Measurements from ENCODE around the gene PTCSC3.

The PTCSC3 gene
- total RNA-seq = 0 reads per million in 3 donors

- Histone ChIP-seq H3K4me3 (ENCODE audit: insufficient read depth, low read depth, low read length, poor library complexity, severe bottlenecking) (no peak within 1 kb of the TSS), H3K4me1 (ENCODE audit: control insufficient read depth, insufficient read depth, low read length, poor library complexity, severe bottlenecking) (no peaks in the 10 kb centered on the region), H3K27ac (ENCODE audit: insufficient read depth, low read length, poor library complexity, severe bottlenecking) (no peak within 1 kb of the TSS), H3K9me3 (ENCODE audit: control insufficient read depth, low read length) (no peaks in the 10 kb centered on the region), H3K36me3 (ENCODE audit: control insufficient read depth, insufficient read depth, low read length) (no peaks in the 10 kb centered on the region), H3K27me3 (replicated peaks; ENCODE audit: control insufficient read depth, insufficient read depth, low read length, poor library complexity, severe bottlenecking) (no peaks in the 10 kb centered on the region)
- DNase-seq = no peak
Measured at GRCh38 chr14:36176524-36176923, at the start of gene PTCSC3. PTCSC3 (minus strand) TSS chr14:36176722.

- no peaks in the 10 kb centered on the region for H3K36me3 ChIP-seq (ENCODE audit: control insufficient read depth, insufficient read depth, low read length)
- H3K4me3 ChIP-seq (ENCODE audit: insufficient read depth, low read depth, low read length, poor library complexity, severe bottlenecking) = no peak overlapping the region
- DNase-seq = no peak
- H3K27me3 ChIP-seq (replicated peaks; ENCODE audit: control insufficient read depth, insufficient read depth, low read length, poor library complexity, severe bottlenecking) = no peaks in the 10 kb centered on the region
- no peaks in the 10 kb centered on the region for H3K4me1 ChIP-seq (ENCODE audit: control insufficient read depth, insufficient read depth, low read length, poor library complexity, severe bottlenecking)
- no peak overlapping the region for H3K27ac ChIP-seq (ENCODE audit: insufficient read depth, low read length, poor library complexity, severe bottlenecking)
- no peaks in the 10 kb centered on the region for H3K9me3 ChIP-seq (ENCODE audit: control insufficient read depth, low read length)
Measured at GRCh38 chr14:36226164-36226563, 49.6 kb upstream of the PTCSC3 start.

DNA sequence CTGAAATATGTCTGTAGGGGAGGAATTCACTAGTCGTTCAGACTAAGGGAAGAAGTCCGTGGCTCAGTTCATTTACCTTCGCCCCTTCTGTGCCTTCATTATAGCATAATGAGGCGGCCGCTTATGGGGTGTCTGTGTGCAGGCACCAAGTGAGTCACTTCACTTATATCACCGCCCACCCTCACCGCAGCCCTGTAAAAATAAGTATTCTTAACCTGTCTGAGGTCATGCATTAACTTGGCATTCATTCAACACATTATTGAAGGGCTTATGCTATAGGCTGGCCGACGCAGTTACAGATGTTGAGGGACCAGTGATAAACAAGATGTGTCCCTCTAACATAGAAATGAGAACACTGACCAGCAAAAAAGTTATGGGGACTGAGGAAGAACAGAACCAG, 47.7 kb upstream of the PTCSC3 start:
- no peak overlapping the region for H3K27ac ChIP-seq (ENCODE audit: insufficient read depth, low read length, poor library complexity, severe bottlenecking)
- no peak overlapping the region for H3K4me3 ChIP-seq (ENCODE audit: insufficient read depth, low read depth, low read length, poor library complexity, severe bottlenecking)
- H3K36me3 ChIP-seq (ENCODE audit: control insufficient read depth, insufficient read depth, low read length) = no peaks in the 10 kb centered on the region
- DNase-seq = no peak
- H3K9me3 ChIP-seq (ENCODE audit: control insufficient read depth, low read length) = no peaks in the 10 kb centered on the region
- no peaks in the 10 kb centered on the region for H3K27me3 ChIP-seq (replicated peaks; ENCODE audit: control insufficient read depth, insufficient read depth, low read length, poor library complexity, severe bottlenecking)
- no peaks in the 10 kb centered on the region for H3K4me1 ChIP-seq (ENCODE audit: control insufficient read depth, insufficient read depth, low read length, poor library complexity, severe bottlenecking)

DNA sequence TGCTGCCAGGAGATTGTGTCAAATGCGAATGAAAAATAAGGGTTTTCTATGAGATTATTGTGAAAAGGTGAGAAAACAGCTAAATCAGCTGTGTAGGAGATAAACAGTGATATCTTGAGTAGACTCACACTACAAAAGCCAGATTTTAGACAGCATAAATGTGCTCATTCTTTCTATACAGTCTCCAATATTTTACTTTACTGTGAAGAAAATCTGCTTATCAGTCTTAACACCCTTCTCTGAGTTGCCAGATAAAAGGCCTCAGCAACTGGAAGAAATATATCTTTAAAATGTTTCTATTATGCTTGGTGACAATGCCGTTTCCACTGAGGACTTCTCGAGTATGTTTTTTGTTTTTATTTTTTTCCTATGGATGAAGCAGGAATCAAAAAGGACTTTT, 47.0 kb upstream of the PTCSC3 start:
- H3K9me3 ChIP-seq (ENCODE audit: control insufficient read depth, low read length) = no peaks in the 10 kb centered on the region
- no peak overlapping the region for H3K27ac ChIP-seq (ENCODE audit: insufficient read depth, low read length, poor library complexity, severe bottlenecking)
- no peaks in the 10 kb centered on the region for H3K36me3 ChIP-seq (ENCODE audit: control insufficient read depth, insufficient read depth, low read length)
- H3K4me3 ChIP-seq (ENCODE audit: insufficient read depth, low read depth, low read length, poor library complexity, severe bottlenecking) = no peak overlapping the region
- no peaks in the 10 kb centered on the region for H3K27me3 ChIP-seq (replicated peaks; ENCODE audit: control insufficient read depth, insufficient read depth, low read length, poor library complexity, severe bottlenecking)
- no peaks in the 10 kb centered on the region for H3K4me1 ChIP-seq (ENCODE audit: control insufficient read depth, insufficient read depth, low read length, poor library complexity, severe bottlenecking)
- DNase-seq = no peak

GRCh38 chr14:36222952-36223468, 46.5 kb upstream of the PTCSC3 start:
- Histone ChIP-seq H3K4me3 (ENCODE audit: insufficient read depth, low read depth, low read length, poor library complexity, severe bottlenecking) (no peak overlapping the region), H3K36me3 (ENCODE audit: control insufficient read depth, insufficient read depth, low read length) (no peaks in the 10 kb centered on the region), H3K27me3 (replicated peaks; ENCODE audit: control insufficient read depth, insufficient read depth, low read length, poor library complexity, severe bottlenecking) (no peaks in the 10 kb centered on the region), H3K27ac (ENCODE audit: insufficient read depth, low read length, poor library complexity, severe bottlenecking) (no peak overlapping the region), H3K4me1 (ENCODE audit: control insufficient read depth, insufficient read depth, low read length, poor library complexity, severe bottlenecking) (no peaks in the 10 kb centered on the region), H3K9me3 (ENCODE audit: control insufficient read depth, low read length) (no peaks in the 10 kb centered on the region)
- no peak for DNase-seq

DNA sequence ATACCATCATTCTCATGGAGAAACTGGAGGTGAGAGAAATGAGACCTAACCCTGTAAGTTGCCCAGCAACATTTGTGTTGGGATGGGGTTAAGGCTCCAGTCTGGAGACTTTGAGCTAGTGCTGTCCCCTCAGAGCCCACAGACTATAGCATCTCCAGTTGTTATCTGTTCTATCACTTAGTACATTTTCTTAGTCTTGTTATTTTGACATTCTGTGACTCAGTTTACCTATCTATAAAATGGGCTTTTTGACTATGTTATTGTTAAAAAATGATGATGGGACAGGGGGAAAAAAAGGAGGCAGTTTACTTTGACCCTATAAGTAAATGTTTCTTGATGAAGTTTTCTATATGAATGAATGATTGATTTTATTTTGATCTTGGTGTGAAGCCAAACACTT, 45.8 kb upstream of the PTCSC3 start:
- no peak overlapping the region for H3K27ac ChIP-seq (ENCODE audit: insufficient read depth, low read length, poor library complexity, severe bottlenecking)
- DNase-seq = no peak
- no peaks in the 10 kb centered on the region for H3K27me3 ChIP-seq (replicated peaks; ENCODE audit: control insufficient read depth, insufficient read depth, low read length, poor library complexity, severe bottlenecking)
- no peaks in the 10 kb centered on the region for H3K9me3 ChIP-seq (ENCODE audit: control insufficient read depth, low read length)
- H3K36me3 ChIP-seq (ENCODE audit: control insufficient read depth, insufficient read depth, low read length) = no peaks in the 10 kb centered on the region
- no peak overlapping the region for H3K4me3 ChIP-seq (ENCODE audit: insufficient read depth, low read depth, low read length, poor library complexity, severe bottlenecking)
- H3K4me1 ChIP-seq (ENCODE audit: control insufficient read depth, insufficient read depth, low read length, poor library complexity, severe bottlenecking) = no peaks in the 10 kb centered on the region

DNA sequence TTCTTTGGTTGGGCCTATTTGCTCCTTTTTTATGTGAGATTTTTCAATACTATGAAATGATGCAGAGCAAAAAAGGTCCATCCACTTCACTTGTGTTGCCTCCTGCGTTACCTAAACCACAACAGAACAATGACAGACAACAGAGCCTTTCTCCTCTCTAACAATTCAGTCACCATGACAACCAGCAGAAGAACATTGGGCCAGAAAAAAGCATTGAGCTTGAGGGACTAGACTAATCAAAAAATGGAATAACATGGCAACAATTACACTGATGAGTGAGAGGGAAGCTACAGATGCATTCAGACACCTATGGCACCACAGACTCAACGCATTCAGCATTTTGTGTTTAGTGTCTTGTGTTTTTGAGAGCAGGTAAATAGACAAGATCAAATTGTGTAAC, 44.6 kb upstream of the PTCSC3 start:
- no peak for DNase-seq
- H3K27me3 ChIP-seq (replicated peaks; ENCODE audit: control insufficient read depth, insufficient read depth, low read length, poor library complexity, severe bottlenecking) = no peaks in the 10 kb centered on the region
- H3K27ac ChIP-seq (ENCODE audit: insufficient read depth, low read length, poor library complexity, severe bottlenecking) = no peak overlapping the region
- H3K4me3 ChIP-seq (ENCODE audit: insufficient read depth, low read depth, low read length, poor library complexity, severe bottlenecking) = no peak overlapping the region
- no peaks in the 10 kb centered on the region for H3K4me1 ChIP-seq (ENCODE audit: control insufficient read depth, insufficient read depth, low read length, poor library complexity, severe bottlenecking)
- no peaks in the 10 kb centered on the region for H3K36me3 ChIP-seq (ENCODE audit: control insufficient read depth, insufficient read depth, low read length)
- no peaks in the 10 kb centered on the region for H3K9me3 ChIP-seq (ENCODE audit: control insufficient read depth, low read length)

GRCh38 chr14:36217732-36218131, 41.2 kb upstream of the PTCSC3 start:
- Histone ChIP-seq H3K27ac (ENCODE audit: insufficient read depth, low read length, poor library complexity, severe bottlenecking) (no peak overlapping the region), H3K27me3 (replicated peaks; ENCODE audit: control insufficient read depth, insufficient read depth, low read length, poor library complexity, severe bottlenecking) (no peaks in the 10 kb centered on the region), H3K4me1 (ENCODE audit: control insufficient read depth, insufficient read depth, low read length, poor library complexity, severe bottlenecking) (no peaks in the 10 kb centered on the region), H3K4me3 (ENCODE audit: insufficient read depth, low read depth, low read length, poor library complexity, severe bottlenecking) (no peak overlapping the region), H3K36me3 (ENCODE audit: control insufficient read depth, insufficient read depth, low read length) (no peaks in the 10 kb centered on the region), H3K9me3 (ENCODE audit: control insufficient read depth, low read length) (no peaks in the 10 kb centered on the region)
- DNase-seq = no peak

GRCh38 chr14:36217027-36217426, 40.5 kb upstream of the PTCSC3 start:
- no peaks in the 10 kb centered on the region for H3K27me3 ChIP-seq (replicated peaks; ENCODE audit: control insufficient read depth, insufficient read depth, low read length, poor library complexity, severe bottlenecking)
- no peak overlapping the region for H3K27ac ChIP-seq (ENCODE audit: insufficient read depth, low read length, poor library complexity, severe bottlenecking)
- DNase-seq = no peak
- H3K9me3 ChIP-seq (ENCODE audit: control insufficient read depth, low read length) = no peaks in the 10 kb centered on the region
- H3K36me3 ChIP-seq (ENCODE audit: control insufficient read depth, insufficient read depth, low read length) = no peaks in the 10 kb centered on the region
- H3K4me1 ChIP-seq (ENCODE audit: control insufficient read depth, insufficient read depth, low read length, poor library complexity, severe bottlenecking) = no peaks in the 10 kb centered on the region
- H3K4me3 ChIP-seq (ENCODE audit: insufficient read depth, low read depth, low read length, poor library complexity, severe bottlenecking) = no peak overlapping the region

GRCh38 chr14:36215217-36215598, 38.7 kb upstream of the PTCSC3 start:
- Histone ChIP-seq H3K4me1 (ENCODE audit: control insufficient read depth, insufficient read depth, low read length, poor library complexity, severe bottlenecking) (no peaks in the 10 kb centered on the region), H3K27me3 (replicated peaks; ENCODE audit: control insufficient read depth, insufficient read depth, low read length, poor library complexity, severe bottlenecking) (no peaks in the 10 kb centered on the region), H3K4me3 (ENCODE audit: insufficient read depth, low read depth, low read length, poor library complexity, severe bottlenecking) (no peak overlapping the region), H3K9me3 (ENCODE audit: control insufficient read depth, low read length) (no peaks in the 10 kb centered on the region), H3K27ac (ENCODE audit: insufficient read depth, low read length, poor library complexity, severe bottlenecking) (no peak overlapping the region), H3K36me3 (ENCODE audit: control insufficient read depth, insufficient read depth, low read length) (no peaks in the 10 kb centered on the region)
- no peak for DNase-seq
